ENCODE measurements around the gene ZNF775.

DNA sequence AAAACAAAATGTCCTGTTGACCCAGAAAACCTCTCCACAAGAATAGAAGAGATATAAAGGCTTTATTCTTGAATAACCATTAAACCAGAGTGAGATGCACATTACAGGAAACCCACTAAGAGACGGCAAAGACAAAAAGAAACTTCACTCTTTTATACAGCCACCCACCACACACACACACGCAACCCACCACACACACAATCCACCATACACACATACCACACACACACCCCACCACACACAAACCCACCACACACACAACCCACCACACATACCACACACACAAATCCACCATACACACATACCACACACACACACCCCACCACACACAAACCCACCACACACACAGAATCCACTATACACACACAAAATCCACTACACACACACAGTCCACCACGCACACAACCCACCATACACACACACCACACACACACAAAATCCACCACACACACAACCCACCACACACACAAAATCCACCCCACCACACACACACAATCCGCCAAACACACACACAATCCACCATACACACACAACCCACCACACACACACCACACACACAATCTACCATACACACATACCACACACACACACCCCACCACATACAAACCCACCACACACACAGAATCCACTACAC is 20.0 kb upstream of the ZNF775 start:
- no peak for TF ChIP-seq POLR2A (IDR thresholded peaks at IDR 0.05; ENCODE audit: low read length)
- TF ChIP-seq GATA1 (IDR thresholded peaks at IDR 0.05; ENCODE audit: low read depth, low read length) = no peak
